GM19193 (cell line): ENCODE results near the gene PIM2.

Experiments
- POLR2A ChIP-seq: IDR thresholded peaks from 4 replicates; pipeline ENCODE4 v1.6.1; 2011; ENCODE audit not compliant: insufficient read depth, insufficient read length; ENCODE audit errors: extremely low read depth

PIM2 gene

GRCh38 chrX:48940404-48940955, 21.7 kb upstream of the PIM2 start:
- no peak for TF ChIP-seq POLR2A

GRCh38 chrX:48939524-48940228, 20.9 kb upstream of the PIM2 start:
- peak; percentile 21 for TF ChIP-seq POLR2A

GRCh38 chrX:48938721-48939425, 20.0 kb upstream of the PIM2 start:
- TF ChIP-seq POLR2A = no peak

- peak; percentile 59 for TF ChIP-seq POLR2A
These were observed 18.5 kb upstream of the PIM2 start for GRCh38 chrX:48937054-48937907.

GRCh38 chrX:48936429-48937053, 17.7 kb upstream of the PIM2 start:
- TF ChIP-seq POLR2A = no peak

- TF ChIP-seq POLR2A = no peak
These were observed 16.5 kb upstream of the PIM2 start for GRCh38 chrX:48935301-48935670.

GRCh38 chrX:48934581-48935300, 15.9 kb upstream of the PIM2 start:
- TF ChIP-seq POLR2A = no peak

GRCh38 chrX:48933757-48934156, 14.9 kb upstream of the PIM2 start:
- no peak for TF ChIP-seq POLR2A

GRCh38 chrX:48927736-48928382, 9.0 kb upstream of the PIM2 start:
- no peak for TF ChIP-seq POLR2A

GRCh38 chrX:48927123-48927522, 8.3 kb upstream of the PIM2 start:
- no peak for TF ChIP-seq POLR2A

- no peak for TF ChIP-seq POLR2A
These were observed 5.4 kb upstream of the PIM2 start for GRCh38 chrX:48924270-48924669.

- no peak for TF ChIP-seq POLR2A
These were observed 4.9 kb upstream of the PIM2 start for GRCh38 chrX:48923771-48924170.

GRCh38 chrX:48920718-48921104, 1.9 kb upstream of the PIM2 start:
- no peak for TF ChIP-seq POLR2A
